Measurements from ENCODE around the gene FBRSL1. TPM values are rescaled to one million over a fixed set of nuclear protein-coding genes. Genes with fewer than 3 reads are reported as not detected.

Gene FBRSL1
- total RNA-seq, 1 experiment from 2014 or later: 45.3 TPM

- intact Hi-C loops (cut with micrococcal nuclease): loop anchor here (1.0 to 2.0 kb wide), 2 partner anchors 32 to 69 kb away; no protein-coding TSS in a partner anchor
- Histone ChIP-seq H3F3A (ENCODE audit: low read length, unreplicated experiment) (no peaks in the 10 kb centered on the region), H3K27ac (ENCODE audit: low read length) (no peak overlapping the region), H3K79me2 (ENCODE audit: low read length) (peaks cover 63% of the 10 kb centered on the region), H3K36me3 (ENCODE audit: low read depth, low read length) (no peaks in the 10 kb centered on the region), H3K27me3 (ENCODE audit: low read length) (no peaks in the 10 kb centered on the region), H3K4me3 (ENCODE audit: low read length) (peak overlapping the region; percentile 77), H3K9ac (ENCODE audit: low read length) (peak overlapping the region; percentile 72), H2AFZ (ENCODE audit: low read length) (no peak overlapping the region), H3K4me2 (ENCODE audit: low read length) (peak overlapping the region; percentile 96), H3K4me1 (ENCODE audit: insufficient read depth, low read length) (peaks cover 41% of the 10 kb centered on the region), H4K20me1 (ENCODE audit: low read length) (peaks cover 62% of the 10 kb centered on the region), H3K9me2 (replicated peaks; ENCODE audit: low read length) (no peaks in the 10 kb centered on the region), H3K9me3 (ENCODE audit: low read length) (no peaks in the 10 kb centered on the region)
- POLR2A ChIA-PET (ENCODE audit: unreplicated experiment): interaction anchor here (0.6 kb wide), 1 partner anchor 61 kb away, joined by 4 read pairs; no protein-coding TSS in a partner anchor
- CTCF ChIA-PET: no interaction called here
- BruUV-seq (replicated peaks): no TSS peak
- DNase-seq (peak; percentile 29), ATAC-seq (peak; percentile 40)
- TF ChIP-seq EZH2phosphoT487 (IDR thresholded peaks at IDR 0.05; ENCODE audit: borderline replicate concordance, low read length): no peak
- TF ChIP-seq EZH2 (IDR thresholded peaks at IDR 0.05; ENCODE audit: low read length, unreplicated experiment): no peak
- no peak for TF ChIP-seq CTCF (conservative IDR thresholded peaks at IDR 0.05; ENCODE audit: low read depth, low read length)
These were observed 1.9 kb downstream of the FBRSL1 start for GRCh38 chr12:132491761-132492378.

- H3K27ac ChIP-seq (ENCODE audit: low read length): no peak overlapping the region
- H3K79me2 ChIP-seq (ENCODE audit: low read length): peaks cover 69% of the 10 kb centered on the region
- no TSS peak for BruUV-seq (replicated peaks)
- peaks cover 69% of the 10 kb centered on the region for H4K20me1 ChIP-seq (ENCODE audit: low read length)
- H3K4me1 ChIP-seq (ENCODE audit: insufficient read depth, low read length): peaks cover 41% of the 10 kb centered on the region
- intact Hi-C loops (cut with micrococcal nuclease): loop anchor here (2.0 kb wide), 1 partner anchor 68 kb away; no protein-coding TSS in a partner anchor
- POLR2A ChIA-PET (ENCODE audit: unreplicated experiment): interaction anchor here (0.6 kb wide), 1 partner anchor 62 kb away, joined by 4 read pairs; no protein-coding TSS in a partner anchor
- no peaks in the 10 kb centered on the region for H3K9me3 ChIP-seq (ENCODE audit: low read length)
- H3K9me2 ChIP-seq (replicated peaks; ENCODE audit: low read length): no peaks in the 10 kb centered on the region
- no peaks in the 10 kb centered on the region for H3K36me3 ChIP-seq (ENCODE audit: low read depth, low read length)
- CTCF ChIA-PET: no interaction called here
- H3F3A ChIP-seq (ENCODE audit: low read length, unreplicated experiment): no peaks in the 10 kb centered on the region
- no peak for TF ChIP-seq EZH2phosphoT487 (IDR thresholded peaks at IDR 0.05; ENCODE audit: borderline replicate concordance, low read length)
- no peak for TF ChIP-seq EZH2 (IDR thresholded peaks at IDR 0.05; ENCODE audit: low read length, unreplicated experiment)
- no peak for TF ChIP-seq CTCF (conservative IDR thresholded peaks at IDR 0.05; ENCODE audit: low read depth, low read length)
- DNase-seq (no peak), ATAC-seq (no peak)
- peak overlapping the region; percentile 96 for H3K4me2 ChIP-seq (ENCODE audit: low read length)
- peak overlapping the region; percentile 77 for H3K4me3 ChIP-seq (ENCODE audit: low read length)
- H3K9ac ChIP-seq (ENCODE audit: low read length): no peak overlapping the region
- no peak overlapping the region for H2AFZ ChIP-seq (ENCODE audit: low read length)
- H3K27me3 ChIP-seq (ENCODE audit: low read length): no peaks in the 10 kb centered on the region
These were observed 2.6 kb downstream of the FBRSL1 start for GRCh38 chr12:132492522-132492921.

DNA sequence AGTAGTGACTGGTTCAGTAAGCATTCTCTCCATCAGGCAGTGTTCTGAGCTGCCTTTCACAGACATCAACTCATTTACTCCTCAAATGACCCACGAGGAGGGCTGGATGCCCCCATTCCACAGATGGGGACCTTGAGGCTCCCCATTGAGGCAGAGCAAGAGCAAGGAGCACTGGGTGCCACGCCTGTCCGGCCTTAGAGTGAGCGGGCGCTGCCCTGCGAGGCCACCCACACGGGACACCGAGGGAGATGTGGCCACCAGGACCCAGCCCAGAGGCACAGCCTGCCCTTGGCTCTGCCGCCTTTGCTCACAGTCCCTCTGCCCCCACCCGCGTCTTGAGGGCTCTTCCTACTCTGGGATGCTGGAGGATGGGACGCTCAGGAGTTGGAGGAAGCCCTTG, 3.0 kb downstream of the FBRSL1 start:
- ChIA-PET POLR2A (ENCODE audit: unreplicated experiment) (no interaction called here), CTCF (no interaction called here)
- no peaks in the 10 kb centered on the region for H3F3A ChIP-seq (ENCODE audit: low read length, unreplicated experiment)
- no peaks in the 10 kb centered on the region for H3K36me3 ChIP-seq (ENCODE audit: low read depth, low read length)
- H3K9me2 ChIP-seq (replicated peaks; ENCODE audit: low read length): no peaks in the 10 kb centered on the region
- BruUV-seq (replicated peaks): no TSS peak
- H4K20me1 ChIP-seq (ENCODE audit: low read length): peaks cover 73% of the 10 kb centered on the region
- DNase-seq: no peak
- H3K4me2 ChIP-seq (ENCODE audit: low read length): peak overlapping the region; percentile 96
- no peak overlapping the region for H3K27ac ChIP-seq (ENCODE audit: low read length)
- peak overlapping the region; percentile 77; the same call in 1 of the 2 replicates for H3K4me3 ChIP-seq (ENCODE audit: low read length)
- no peaks in the 10 kb centered on the region for H3K27me3 ChIP-seq (ENCODE audit: low read length)
- peaks cover 41% of the 10 kb centered on the region for H3K4me1 ChIP-seq (ENCODE audit: insufficient read depth, low read length)
- ATAC-seq: no peak
- TF ChIP-seq CTCF (conservative IDR thresholded peaks at IDR 0.05; ENCODE audit: low read depth, low read length) (no peak), EZH2phosphoT487 (IDR thresholded peaks at IDR 0.05; ENCODE audit: borderline replicate concordance, low read length) (no peak), EZH2 (IDR thresholded peaks at IDR 0.05; ENCODE audit: low read length, unreplicated experiment) (no peak)
- no peak overlapping the region for H2AFZ ChIP-seq (ENCODE audit: low read length)
- H3K79me2 ChIP-seq (ENCODE audit: low read length): peaks cover 74% of the 10 kb centered on the region
- intact Hi-C loops (cut with micrococcal nuclease): loop anchor here (2.0 kb wide), 1 partner anchor 68 kb away; no protein-coding TSS in a partner anchor
- no peaks in the 10 kb centered on the region for H3K9me3 ChIP-seq (ENCODE audit: low read length)
- no peak overlapping the region for H3K9ac ChIP-seq (ENCODE audit: low read length)

Measured in PC-3 (cell line).